ENCODE results near the gene TRIM31. TPM values are rescaled to one million over a fixed set of nuclear protein-coding genes. Genes with fewer than 3 reads are reported as not detected.

Gene TRIM31
- total and polyA plus RNA-seq, 4 donors = 0.30 to 1.4 (median 0.31) TPM; not detected in 1

- no peak overlapping the region for H3K9ac ChIP-seq (ENCODE audit: insufficient read depth in 1 of 2, low read length in 2 of 2)
- peak overlapping the region in 1 of 2 donors; percentile 55 for H3K27ac ChIP-seq (ENCODE audit: low read depth in 1 of 2, low read length in 1 of 2)
- no peak overlapping the region for H3K4me3 ChIP-seq
- H3K9me3 ChIP-seq (ENCODE audit: control insufficient read depth in 4 of 4, insufficient read depth in 3 of 4, low read length in 3 of 4) = no peaks in the 10 kb centered on the region
- ATAC-seq (ENCODE audit: insufficient read depth, low FRiP score) = no peak
- WGBS, 2 donors = 34 to 35% methylated on average over 15 of the region's 15 CpGs
- H3K4me1 ChIP-seq (ENCODE audit: control insufficient read depth in 5 of 5, insufficient read depth in 5 of 5, low read length in 5 of 5) = peaks cover 6 to 24% (median 10%) of the 10 kb centered on the region in 5 donors
- TF ChIP-seq CTCF (IDR thresholded peaks at IDR 0.05; ENCODE audit: control extremely low read depth, extremely low read depth) = no peak
- H3K27me3 ChIP-seq (ENCODE audit: control insufficient read depth in 3 of 3, insufficient read depth in 3 of 3, low read length in 2 of 3) = peaks cover 0 to 69% (median 58%) of the 10 kb centered on the region in 3 donors
- DNase-seq = peak in 2 of 3 donors; percentile 11 to 14
- H3K36me3 ChIP-seq (ENCODE audit: control insufficient read depth in 4 of 4, insufficient read depth in 4 of 4, low read length in 4 of 4) = no peaks in the 10 kb centered on the region
Measured at GRCh38 chr6:30102414-30102969, 10.4 kb downstream of the TRIM31 start.

GRCh38 chr6:30101444-30102413 is 11.2 kb downstream of the TRIM31 start:
- DNase-seq (peak; percentile 82 to 88 (median 87)), ATAC-seq (ENCODE audit: insufficient read depth, low FRiP score) (peak; percentile 92)
- Histone ChIP-seq H3K9ac (ENCODE audit: insufficient read depth in 1 of 2, low read length in 2 of 2) (peak overlapping the region in 1 of 2 donors; percentile 11), H3K36me3 (ENCODE audit: control insufficient read depth in 4 of 4, insufficient read depth in 4 of 4, low read length in 4 of 4) (no peaks in the 10 kb centered on the region), H3K4me3 (no peak overlapping the region), H3K4me1 (ENCODE audit: control insufficient read depth in 5 of 5, insufficient read depth in 5 of 5, low read length in 5 of 5) (peaks cover 6 to 24% (median 10%) of the 10 kb centered on the region in 5 donors), H3K27me3 (ENCODE audit: control insufficient read depth in 3 of 3, insufficient read depth in 3 of 3, low read length in 2 of 3) (peaks cover 0 to 74% (median 64%) of the 10 kb centered on the region in 3 donors), H3K9me3 (ENCODE audit: control insufficient read depth in 4 of 4, insufficient read depth in 3 of 4, low read length in 3 of 4) (no peaks in the 10 kb centered on the region), H3K27ac (ENCODE audit: low read depth in 1 of 2, low read length in 1 of 2) (peak overlapping the region in 1 of 2 donors; percentile 55)
- no peak for TF ChIP-seq CTCF (IDR thresholded peaks at IDR 0.05; ENCODE audit: control extremely low read depth, extremely low read depth)
- 2 to 3% methylated on average over 48 to 51 of the region's 51 CpGs for WGBS, 2 donors

GRCh38 chr6:30100585-30101443 is 12.1 kb downstream of the TRIM31 start:
- Histone ChIP-seq H3K4me3 (no peak overlapping the region), H3K4me1 (ENCODE audit: control insufficient read depth in 5 of 5, insufficient read depth in 5 of 5, low read length in 5 of 5) (peaks cover 6 to 24% (median 10%) of the 10 kb centered on the region in 5 donors), H3K9me3 (ENCODE audit: control insufficient read depth in 4 of 4, insufficient read depth in 3 of 4, low read length in 3 of 4) (no peaks in the 10 kb centered on the region), H3K9ac (ENCODE audit: insufficient read depth in 1 of 2, low read length in 2 of 2) (no peak overlapping the region), H3K36me3 (ENCODE audit: control insufficient read depth in 4 of 4, insufficient read depth in 4 of 4, low read length in 4 of 4) (no peaks in the 10 kb centered on the region), H3K27ac (ENCODE audit: low read depth in 1 of 2, low read length in 1 of 2) (no peak overlapping the region), H3K27me3 (ENCODE audit: control insufficient read depth in 3 of 3, insufficient read depth in 3 of 3, low read length in 2 of 3) (peaks cover 0 to 80% (median 63%) of the 10 kb centered on the region in 3 donors)
- ATAC-seq (ENCODE audit: insufficient read depth, low FRiP score) (peak; percentile 50), DNase-seq (peak; percentile 9 to 16 (median 15))
- TF ChIP-seq CTCF (IDR thresholded peaks at IDR 0.05; ENCODE audit: control extremely low read depth, extremely low read depth) = no peak
- WGBS, 2 donors = 1 to 2% methylated on average over 47 of the region's 47 CpGs

All from lung (tissue), 12 donors.